ENCODE results near the gene CACNB2. TPM values are rescaled to one million over a fixed set of nuclear protein-coding genes. Genes with fewer than 3 reads are reported as not detected.
"Not testable (repeated sequence)": the region's sequence is repeated elsewhere in the genome, so short reads cannot be mapped to it uniquely, and the experiment has no call there.

Gene CACNB2
- total and polyA plus RNA-seq, 10 of the 15 experiments (the other 5 are each of a cell fraction or from before 2014, with no cell fraction given), result 0.62 to 8.1 (median 1.2) TPM

GRCh38 chr10:18179891-18180290, 39.7 kb downstream of the CACNB2 start:
- H3K9me3 ChIP-seq (replicated peaks; ENCODE audit: control insufficient read depth, insufficient read depth, low read length), result no peaks in the 10 kb centered on the region
- intact Hi-C loops (cut with micrococcal nuclease; ENCODE audit: unreplicated experiment), result no loop called here
- no peak for ATAC-seq
- no peak for DNase-seq (ENCODE audit: low read depth, low spot score)
- no TSS peak for BruUV-seq (replicated peaks)
- RAD21 ChIA-PET (ENCODE audit: unreplicated experiment), result no interaction called here
- no peak overlapping the region for H3K27ac ChIP-seq (ENCODE audit: control insufficient read depth, insufficient read depth)
- H3K4me3 ChIP-seq, result no peak overlapping the region
- H3K9ac ChIP-seq (ENCODE audit: control insufficient read depth, insufficient read depth, low read length), result no peak overlapping the region
- no peaks in the 10 kb centered on the region for H3K4me1 ChIP-seq (ENCODE audit: control insufficient read depth, insufficient read depth, low read length)
- SMC1A ChIA-PET (ENCODE audit: uncharacterized antibody, unreplicated experiment), result no interaction called here
- POLR2A ChIA-PET, result no interaction called here
- TF ChIP-seq ZNF384 (IDR thresholded peaks at IDR 0.05; ENCODE audit: borderline replicate concordance, low read depth, low read length) (no peak), SMAD5 (IDR thresholded peaks at IDR 0.05; ENCODE audit: low read depth) (no peak), FOXM1 (IDR thresholded peaks at IDR 0.05; ENCODE audit: low read depth, low read length) (no peak)
- no peak overlapping the region for H2AFZ ChIP-seq (ENCODE audit: control insufficient read depth, low read depth, low read length)
- no peak for FAIRE-seq
- in situ Hi-C loops (cut with MboI), result no loop called here
- H3K79me2 ChIP-seq (ENCODE audit: control insufficient read depth, insufficient read depth, low read length), result no peaks in the 10 kb centered on the region
- H3K4me2 ChIP-seq (ENCODE audit: control insufficient read depth, insufficient read depth), result no peak overlapping the region
- CTCF ChIA-PET, result no interaction called here
- no peaks in the 10 kb centered on the region for H4K20me1 ChIP-seq (ENCODE audit: control insufficient read depth, insufficient read depth)
- no peaks in the 10 kb centered on the region for H3K27me3 ChIP-seq (replicated peaks in 1 of 2; ENCODE audit: control insufficient read depth in 2 of 2, insufficient read depth in 2 of 2, low read length in 1 of 2)
- no peaks in the 10 kb centered on the region for H3K36me3 ChIP-seq (ENCODE audit: control insufficient read depth in 2 of 2, insufficient read depth in 2 of 2, low read length in 1 of 2)
- WGBS (ENCODE audit: insufficient coverage, insufficient replicate concordance, low lambda C conversion rate, missing lambda C conversion rate), result 17% methylated on average over 6 of the region's 6 CpGs

- SMC1A ChIA-PET (ENCODE audit: uncharacterized antibody, unreplicated experiment); in situ Hi-C loops (cut with MboI); RAD21 ChIA-PET (ENCODE audit: unreplicated experiment); BruUV-seq (replicated peaks); H3K9me3 ChIP-seq (replicated peaks; ENCODE audit: control insufficient read depth, insufficient read depth, low read length); H4K20me1 ChIP-seq (ENCODE audit: control insufficient read depth, insufficient read depth); DNase-seq (ENCODE audit: low read depth, low spot score); H3K4me3 ChIP-seq; H3K27me3 ChIP-seq (replicated peaks in 1 of 2; ENCODE audit: control insufficient read depth in 2 of 2, insufficient read depth in 2 of 2, low read length in 1 of 2); H3K36me3 ChIP-seq (ENCODE audit: control insufficient read depth in 2 of 2, insufficient read depth in 2 of 2, low read length in 1 of 2); H3K4me2 ChIP-seq (ENCODE audit: control insufficient read depth, insufficient read depth); POLR2A ChIA-PET; H3K9ac ChIP-seq (ENCODE audit: control insufficient read depth, insufficient read depth, low read length); H3K4me1 ChIP-seq (ENCODE audit: control insufficient read depth, insufficient read depth, low read length); intact Hi-C loops (cut with micrococcal nuclease; ENCODE audit: unreplicated experiment); ATAC-seq; H2AFZ ChIP-seq (ENCODE audit: control insufficient read depth, low read depth, low read length); FAIRE-seq; H3K79me2 ChIP-seq (ENCODE audit: control insufficient read depth, insufficient read depth, low read length); CTCF ChIA-PET; H3K27ac ChIP-seq (ENCODE audit: control insufficient read depth, insufficient read depth): not testable (repeated sequence)
- WGBS (ENCODE audit: insufficient coverage, insufficient replicate concordance, low lambda C conversion rate, missing lambda C conversion rate), result 59% methylated on average over 5 of the region's 5 CpGs
Observed at GRCh38 chr10:18181382-18181781, 41.2 kb downstream of the CACNB2 start.

Measured in GM12878 (cell line).